ENCODE data around the gene OR4N2.
"Not testable (repeated sequence)": the region's sequence is repeated elsewhere in the genome, so short reads cannot be mapped to it uniquely, and the experiment has no call there.

Gene OR4N2

GRCh38 chr14:19803470-19803869 lies at the start of gene OR4N2:
OR4N2 (plus strand) TSS chr14:19803770; CDS start chr14:19827449, 23,679 bp downstream.
- not testable (repeated sequence) for DNase-seq

- DNase-seq = no peak
These were observed 49.4 kb upstream of the OR4N2 start for GRCh38 chr14:19754172-19754571.

- DNase-seq = not testable (repeated sequence)
These were observed 32.1 kb upstream of the OR4N2 start for GRCh38 chr14:19771491-19771890.

- no peak for DNase-seq
These were observed 31.6 kb upstream of the OR4N2 start for GRCh38 chr14:19771895-19772430.

GRCh38 chr14:19772454-19772853 lies 31.1 kb upstream of the OR4N2 start:
- not testable (repeated sequence) for DNase-seq

GRCh38 chr14:19773204-19773603 lies 30.4 kb upstream of the OR4N2 start, which contains the start of gene OR4M1:
OR4M1 (plus strand) TSS chr14:19773504; CDS start chr14:19780323, 6,819 bp downstream.
- DNase-seq = not testable (repeated sequence)

GRCh38 chr14:19775587-19775986 lies 28.0 kb upstream of the OR4N2 start:
- DNase-seq = no peak

- not testable (repeated sequence) for DNase-seq
These were observed 17.7 kb upstream of the OR4N2 start for GRCh38 chr14:19785848-19786247.

GRCh38 chr14:19787318-19787717 lies 16.3 kb upstream of the OR4N2 start:
- DNase-seq = not testable (repeated sequence)

- DNase-seq = not testable (repeated sequence)
These were observed 15.4 kb upstream of the OR4N2 start for GRCh38 chr14:19788150-19788549.

- DNase-seq = not testable (repeated sequence)
These were observed 7.0 kb upstream of the OR4N2 start for GRCh38 chr14:19796520-19797108.

GRCh38 chr14:19799880-19800279 lies 3.7 kb upstream of the OR4N2 start:
- DNase-seq = no peak

- DNase-seq = no peak
These were observed 3.1 kb upstream of the OR4N2 start for GRCh38 chr14:19800282-19801117.

GRCh38 chr14:19801118-19801464 lies 2.5 kb upstream of the OR4N2 start:
- DNase-seq = no peak

GRCh38 chr14:19813171-19813920 lies 9.8 kb downstream of the OR4N2 start:
- not testable (repeated sequence) for DNase-seq

GRCh38 chr14:19819879-19820278 lies 16.3 kb downstream of the OR4N2 start:
- DNase-seq = not testable (repeated sequence)

GRCh38 chr14:19821016-19821415 lies 17.4 kb downstream of the OR4N2 start:
- DNase-seq = not testable (repeated sequence)

GRCh38 chr14:19823178-19823577 lies 19.6 kb downstream of the OR4N2 start:
- DNase-seq = no peak

- DNase-seq = no peak
These were observed 20.2 kb downstream of the OR4N2 start for GRCh38 chr14:19823765-19824164.

- DNase-seq = not testable (repeated sequence)
These were observed 24.2 kb downstream of the OR4N2 start for GRCh38 chr14:19827626-19828244.

GRCh38 chr14:19828314-19828713 lies 24.7 kb downstream of the OR4N2 start:
- DNase-seq = no peak

GRCh38 chr14:19834203-19834848 lies 30.8 kb downstream of the OR4N2 start:
- DNase-seq = not testable (repeated sequence)

All from fibroblast of skin of right quadriceps (primary cell).